ENCODE data around the gene TUBGCP4. TPM values are rescaled to one million over a fixed set of nuclear protein-coding genes. Genes with fewer than 3 reads are reported as not detected.

The TUBGCP4 gene
- polyA plus RNA-seq, 2 of the 4 experiments (the other 2 are of a cell fraction) = 6.7 to 10.4 TPM

- Histone ChIP-seq H3K27ac (no peak overlapping the region), H3K4me1 (no peaks in the 10 kb centered on the region), H3K9me3 (no peaks in the 10 kb centered on the region), H3K4me2 (no peak overlapping the region), H3K4me3 (no peak overlapping the region)
- FAIRE-seq = no peak
- TF ChIP-seq, protein P1, sequence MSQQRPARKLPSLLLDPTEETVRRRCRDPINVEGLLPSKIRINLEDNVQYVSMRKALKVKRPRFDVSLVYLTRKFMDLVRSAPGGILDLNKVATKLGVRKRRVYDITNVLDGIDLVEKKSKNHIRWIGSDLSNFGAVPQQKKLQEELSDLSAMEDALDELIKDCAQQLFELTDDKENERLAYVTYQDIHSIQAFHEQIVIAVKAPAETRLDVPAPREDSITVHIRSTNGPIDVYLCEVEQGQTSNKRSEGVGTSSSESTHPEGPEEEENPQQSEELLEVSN (IDR thresholded peaks at IDR 0.05; ENCODE audit: borderline replicate concordance, low read depth) = no peak
- TF ChIP-seq TP53 (CRISPR knock-in tag; IDR thresholded peaks at IDR 0.05) (no peak), JUN (IDR thresholded peaks at IDR 0.05) (no peak), NPAS2 (CRISPR knock-in tag; IDR thresholded peaks at IDR 0.05; ENCODE audit: borderline replicate concordance) (no peak), ESRRA (IDR thresholded peaks at IDR 0.05; ENCODE audit: borderline replicate concordance, low read length) (no peak), CTCF (IDR thresholded peaks at IDR 0.05) (no peak), GATA3 (IDR thresholded peaks at IDR 0.05; ENCODE audit: borderline replicate concordance) (no peak), ZSCAN20 (CRISPR knock-in tag; IDR thresholded peaks at IDR 0.05) (no peak), POLR2A (IDR thresholded peaks at IDR 0.05; ENCODE audit: low read length) (no peak), BHLHE40 (IDR thresholded peaks at IDR 0.05; ENCODE audit: low read depth, low read length) (no peak), ZFP36 (IDR thresholded peaks at IDR 0.05; ENCODE audit: borderline replicate concordance, partially characterized antibody) (no peak)
- TF ChIP-seq, protein P2, sequence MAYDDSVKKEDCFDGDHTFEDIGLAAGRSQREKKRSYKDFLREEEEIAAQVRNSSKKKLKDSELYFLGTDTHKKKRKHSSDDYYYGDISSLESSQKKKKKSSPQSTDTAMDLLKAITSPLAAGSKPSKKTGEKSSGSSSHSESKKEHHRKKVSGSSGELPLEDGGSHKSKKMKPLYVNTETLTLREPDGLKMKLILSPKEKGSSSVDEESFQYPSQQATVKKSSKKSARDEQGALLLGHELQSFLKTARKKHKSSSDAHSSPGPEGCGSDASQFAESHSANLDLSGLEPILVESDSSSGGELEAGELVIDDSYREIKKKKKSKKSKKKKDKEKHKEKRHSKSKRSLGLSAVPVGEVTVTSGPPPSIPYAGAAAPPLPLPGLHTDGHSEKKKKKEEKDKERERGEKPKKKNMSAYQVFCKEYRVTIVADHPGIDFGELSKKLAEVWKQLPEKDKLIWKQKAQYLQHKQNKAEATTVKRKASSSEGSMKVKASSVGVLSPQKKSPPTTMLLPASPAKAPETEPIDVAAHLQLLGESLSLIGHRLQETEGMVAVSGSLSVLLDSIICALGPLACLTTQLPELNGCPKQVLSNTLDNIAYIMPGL (CRISPR knock-in tag; IDR thresholded peaks at IDR 0.05; ENCODE audit: borderline replicate concordance) = no peak
- POLR2A ChIA-PET = no interaction called here
- ATAC-seq = no peak
- DNase-seq (ENCODE audit: low read depth in 1 of 2, low spot score in 1 of 2) = no peak
- CTCF ChIA-PET = no interaction called here
Observed at GRCh38 chr15:43434446-43434845, 63.5 kb downstream of the TUBGCP4 start.

DNA sequence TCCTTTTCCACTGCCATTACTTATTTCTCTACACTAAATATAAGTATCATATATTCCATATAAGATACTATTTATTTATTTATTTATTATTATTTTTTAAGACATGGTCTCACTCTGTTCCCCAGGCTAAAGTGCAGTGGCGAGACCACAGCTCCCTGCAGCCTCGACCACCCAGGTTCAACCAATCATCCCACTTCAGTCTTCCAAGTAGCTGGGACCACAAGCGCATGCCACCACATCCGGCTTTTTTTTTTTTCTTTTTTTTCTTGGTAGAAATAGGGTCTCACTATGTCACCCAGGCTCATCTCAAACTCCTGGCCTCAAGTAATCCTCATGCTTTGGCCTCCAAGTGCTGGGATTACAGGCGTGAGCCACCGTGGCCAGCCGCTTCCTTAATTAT, 65.5 kb downstream of the TUBGCP4 start:
- Histone ChIP-seq H3K27ac (no peak overlapping the region), H3K9me3 (no peaks in the 10 kb centered on the region), H3K4me1 (peaks cover 15% of the 10 kb centered on the region), H3K4me3 (no peak overlapping the region), H3K4me2 (no peak overlapping the region)
- POLR2A ChIA-PET = no interaction called here
- 97% methylated on average over 7 of the region's 7 CpGs for WGBS (ENCODE audit: missing lambda C conversion rate)
- FAIRE-seq (no peak), ATAC-seq (no peak), DNase-seq (ENCODE audit: low read depth in 1 of 2, low spot score in 1 of 2) (no peak)
- CTCF ChIA-PET = interaction anchor here (0.6 kb wide), 2 partner anchors 78 to 382 kb away, joined by 3 read pairs; no protein-coding TSS in a partner anchor
- TF ChIP-seq, protein P1 (IDR thresholded peaks at IDR 0.05; ENCODE audit: borderline replicate concordance, low read depth) = no peak
- no peak for TF ChIP-seq FOXS1 (CRISPR knock-in tag; IDR thresholded peaks at IDR 0.05)
- TF ChIP-seq MAZ (IDR thresholded peaks at IDR 0.05; ENCODE audit: borderline replicate concordance, low read depth, low read length) = no peak
- TF ChIP-seq ESRRA (IDR thresholded peaks at IDR 0.05; ENCODE audit: borderline replicate concordance, low read length) = no peak
- TF ChIP-seq KDM5A (IDR thresholded peaks at IDR 0.05) = no peak
- TF ChIP-seq JUN (IDR thresholded peaks at IDR 0.05) = no peak
- no peak for TF ChIP-seq EP300 (IDR thresholded peaks at IDR 0.05)
- TF ChIP-seq HOXB5 (CRISPR knock-in tag; IDR thresholded peaks at IDR 0.05) = no peak
- TF ChIP-seq, protein P2 (CRISPR knock-in tag; IDR thresholded peaks at IDR 0.05; ENCODE audit: borderline replicate concordance) = no peak
- no peak for TF ChIP-seq CHD2 (IDR thresholded peaks at IDR 0.05; ENCODE audit: low read length, partially characterized antibody)
- TF ChIP-seq ZSCAN20 (CRISPR knock-in tag; IDR thresholded peaks at IDR 0.05) = no peak
- TF ChIP-seq, protein P3, sequence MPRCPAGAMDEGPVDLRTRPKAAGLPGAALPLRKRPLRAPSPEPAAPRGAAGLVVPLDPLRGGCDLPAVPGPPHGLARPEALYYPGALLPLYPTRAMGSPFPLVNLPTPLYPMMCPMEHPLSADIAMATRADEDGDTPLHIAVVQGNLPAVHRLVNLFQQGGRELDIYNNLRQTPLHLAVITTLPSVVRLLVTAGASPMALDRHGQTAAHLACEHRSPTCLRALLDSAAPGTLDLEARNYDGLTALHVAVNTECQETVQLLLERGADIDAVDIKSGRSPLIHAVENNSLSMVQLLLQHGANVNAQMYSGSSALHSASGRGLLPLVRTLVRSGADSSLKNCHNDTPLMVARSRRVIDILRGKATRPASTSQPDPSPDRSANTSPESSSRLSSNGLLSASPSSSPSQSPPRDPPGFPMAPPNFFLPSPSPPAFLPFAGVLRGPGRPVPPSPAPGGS (IDR thresholded peaks at IDR 0.05) = no peak
- TF ChIP-seq HOXB13 (CRISPR knock-in tag; IDR thresholded peaks at IDR 0.05; ENCODE audit: low read depth) = no peak
- no peak for TF ChIP-seq NFE2L2 (conservative IDR thresholded peaks at IDR 0.05; ENCODE audit: low read length)
- no peak for TF ChIP-seq SREBF2 (IDR thresholded peaks at IDR 0.05)
- TF ChIP-seq BHLHE40 (IDR thresholded peaks at IDR 0.05; ENCODE audit: low read depth, low read length) = no peak
- no peak for TF ChIP-seq TFCP2L1 (CRISPR knock-in tag; IDR thresholded peaks at IDR 0.05)
- TF ChIP-seq ZC3H11A (IDR thresholded peaks at IDR 0.05) = no peak
